ENCODE data around the gene ACTN2. TPM values are rescaled to one million over a fixed set of nuclear protein-coding genes. Genes with fewer than 3 reads are reported as not detected.

The ACTN2 gene
- polyA plus RNA-seq, 3 donors, result 0.07 TPM; not detected in 2

DNA sequence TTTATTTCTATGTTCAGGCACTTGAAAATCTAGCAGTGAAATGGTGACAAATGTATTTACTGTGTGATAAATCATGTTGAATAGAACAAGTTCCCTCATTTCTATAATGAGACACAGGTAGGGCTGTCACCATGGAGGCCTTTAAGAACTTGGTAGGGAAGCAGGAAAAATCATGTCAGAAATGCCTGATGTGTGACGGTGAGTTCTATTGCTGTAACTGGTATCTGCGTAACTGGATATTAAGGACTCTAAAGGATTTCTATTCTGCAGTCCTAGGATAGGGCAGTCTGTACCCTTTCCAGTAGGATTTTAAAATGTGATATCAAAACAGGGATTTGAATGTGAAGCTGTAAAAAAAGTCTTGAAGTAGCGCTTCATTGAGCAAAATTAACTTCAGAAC is 15.5 kb downstream of the ACTN2 start:
- no peak overlapping the region for H2AFZ ChIP-seq (ENCODE audit: insufficient read depth, low read depth, low read length, poor library complexity, severe bottlenecking)
- no peaks in the 10 kb centered on the region for H3K36me3 Mint-ChIP-seq
- H3K9ac ChIP-seq (ENCODE audit: insufficient read depth, low read length, poor library complexity, severe bottlenecking), result no peak overlapping the region
- no peak overlapping the region for H3K4me3 Mint-ChIP-seq
- no peak for DNase-seq
- no peak overlapping the region for H3K4me2 ChIP-seq (replicated peaks; ENCODE audit: extremely low read depth, low read length, poor library complexity, severe bottlenecking)
- TF ChIP-seq, protein P1, sequence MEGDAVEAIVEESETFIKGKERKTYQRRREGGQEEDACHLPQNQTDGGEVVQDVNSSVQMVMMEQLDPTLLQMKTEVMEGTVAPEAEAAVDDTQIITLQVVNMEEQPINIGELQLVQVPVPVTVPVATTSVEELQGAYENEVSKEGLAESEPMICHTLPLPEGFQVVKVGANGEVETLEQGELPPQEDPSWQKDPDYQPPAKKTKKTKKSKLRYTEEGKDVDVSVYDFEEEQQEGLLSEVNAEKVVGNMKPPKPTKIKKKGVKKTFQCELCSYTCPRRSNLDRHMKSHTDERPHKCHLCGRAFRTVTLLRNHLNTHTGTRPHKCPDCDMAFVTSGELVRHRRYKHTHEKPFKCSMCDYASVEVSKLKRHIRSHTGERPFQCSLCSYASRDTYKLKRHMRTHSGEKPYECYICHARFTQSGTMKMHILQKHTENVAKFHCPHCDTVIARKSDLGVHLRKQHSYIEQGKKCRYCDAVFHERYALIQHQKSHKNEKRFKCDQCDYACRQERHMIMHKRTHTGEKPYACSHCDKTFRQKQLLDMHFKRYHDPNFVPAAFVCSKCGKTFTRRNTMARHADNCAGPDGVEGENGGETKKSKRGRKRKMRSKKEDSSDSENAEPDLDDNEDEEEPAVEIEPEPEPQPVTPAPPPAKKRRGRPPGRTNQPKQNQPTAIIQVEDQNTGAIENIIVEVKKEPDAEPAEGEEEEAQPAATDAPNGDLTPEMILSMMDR (IDR thresholded peaks at IDR 0.05), result no peak
- peaks cover 3 to 6% of the 10 kb centered on the region in 2 donors for H3K27me3 ChIP-seq (ENCODE audit: control insufficient read depth in 2 of 2, insufficient read depth in 2 of 2, low read length in 2 of 2)
- 100% methylated on average over 1 of the region's 3 CpGs for WGBS (ENCODE audit: insufficient coverage)
- H3K36me3 ChIP-seq (replicated peaks in 1 of 2; ENCODE audit: control insufficient read depth in 1 of 2, insufficient read depth in 2 of 2, low read length in 2 of 2), result no peaks in the 10 kb centered on the region
- no peaks in the 10 kb centered on the region for H3K4me1 Mint-ChIP-seq
- intact Hi-C loops (cut with micrococcal nuclease), result no loop called here
- peaks cover 6 to 14% (median 8%) of the 10 kb centered on the region in 3 donors for H3K27me3 Mint-ChIP-seq (ENCODE audit: low read depth in 3 of 3)
- no peaks in the 10 kb centered on the region for H3K9me3 Mint-ChIP-seq
- H3K4me3 ChIP-seq (replicated peaks in 1 of 3; ENCODE audit: low read depth in 2 of 3, low read length in 3 of 3), result no peak overlapping the region
- H3K4me1 ChIP-seq (ENCODE audit: control insufficient read depth in 1 of 2, insufficient read depth in 2 of 2, low read length in 2 of 2), result no peaks in the 10 kb centered on the region
- H3K27ac ChIP-seq (ENCODE audit: low read depth in 1 of 2, low read length in 2 of 2), result no peak overlapping the region
- H3K9me3 ChIP-seq (replicated peaks in 1 of 2; ENCODE audit: control insufficient read depth in 1 of 2, insufficient read depth in 1 of 2, low read length in 2 of 2), result no peaks in the 10 kb centered on the region
- H3K27ac Mint-ChIP-seq, result no peak overlapping the region
- H4K20me1 ChIP-seq (ENCODE audit: insufficient read depth, low read length), result no peaks in the 10 kb centered on the region
- no peaks in the 10 kb centered on the region for H3K79me2 ChIP-seq (ENCODE audit: insufficient read depth, low read length)

DNA sequence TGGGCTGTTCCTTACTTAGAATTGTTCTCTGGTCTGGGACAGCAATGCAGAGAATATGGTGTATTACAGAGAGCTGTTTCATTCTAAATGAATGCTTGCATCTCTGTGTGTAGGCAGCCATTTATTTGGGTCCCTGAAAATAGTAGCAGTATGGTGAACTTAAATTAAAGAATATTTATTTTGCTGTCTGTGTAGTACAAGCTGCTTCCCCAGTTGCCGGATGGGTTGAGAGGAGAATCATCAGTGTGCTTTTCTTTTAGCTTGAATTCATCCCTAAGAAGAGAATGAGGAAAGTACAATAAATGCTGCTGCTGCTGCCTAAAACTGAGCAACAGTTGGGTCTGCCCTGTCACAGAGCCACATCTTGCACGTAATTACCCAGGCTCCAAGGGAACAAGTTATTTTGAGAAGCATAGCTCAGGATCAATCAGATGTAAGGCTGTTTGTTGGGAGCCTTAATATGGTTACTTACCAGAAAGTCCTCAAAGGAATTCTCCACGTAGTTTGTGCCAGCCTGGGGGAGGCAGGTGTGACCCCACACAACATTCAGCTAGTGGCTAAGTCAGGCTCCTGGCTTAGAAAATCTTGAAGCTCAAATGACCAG is 16.6 kb downstream of the ACTN2 start:
- Histone ChIP-seq H3K4me2 (replicated peaks; ENCODE audit: extremely low read depth, low read length, poor library complexity, severe bottlenecking) (no peak overlapping the region), H3K27me3 (ENCODE audit: control insufficient read depth in 2 of 2, insufficient read depth in 2 of 2, low read length in 2 of 2) (peaks cover 3 to 4% of the 10 kb centered on the region in 2 donors), H3K9ac (ENCODE audit: insufficient read depth, low read length, poor library complexity, severe bottlenecking) (no peak overlapping the region), H4K20me1 (ENCODE audit: insufficient read depth, low read length) (no peaks in the 10 kb centered on the region), H3K9me3 (replicated peaks in 1 of 2; ENCODE audit: control insufficient read depth in 1 of 2, insufficient read depth in 1 of 2, low read length in 2 of 2) (no peaks in the 10 kb centered on the region), H3K4me3 (replicated peaks in 1 of 3; ENCODE audit: low read depth in 2 of 3, low read length in 3 of 3) (no peak overlapping the region), H3K79me2 (ENCODE audit: insufficient read depth, low read length) (no peaks in the 10 kb centered on the region), H3K4me1 (ENCODE audit: control insufficient read depth in 1 of 2, insufficient read depth in 2 of 2, low read length in 2 of 2) (no peaks in the 10 kb centered on the region), H3K27ac (ENCODE audit: low read depth in 1 of 2, low read length in 2 of 2) (no peak overlapping the region), H3K36me3 (replicated peaks in 1 of 2; ENCODE audit: control insufficient read depth in 1 of 2, insufficient read depth in 2 of 2, low read length in 2 of 2) (no peaks in the 10 kb centered on the region), H2AFZ (ENCODE audit: insufficient read depth, low read depth, low read length, poor library complexity, severe bottlenecking) (no peak overlapping the region)
- WGBS (ENCODE audit: insufficient coverage), result 88% methylated on average over 3 of the region's 3 CpGs
- TF ChIP-seq, protein P1 (IDR thresholded peaks at IDR 0.05), result no peak
- intact Hi-C loops (cut with micrococcal nuclease), result no loop called here
- H3K27ac Mint-ChIP-seq, result no peak overlapping the region
- H3K4me1 Mint-ChIP-seq, result no peaks in the 10 kb centered on the region
- no peak for DNase-seq
- no peak overlapping the region for H3K4me3 Mint-ChIP-seq
- H3K9me3 Mint-ChIP-seq, result no peaks in the 10 kb centered on the region
- H3K27me3 Mint-ChIP-seq (ENCODE audit: low read depth in 3 of 3), result peaks cover 6 to 9% (median 8%) of the 10 kb centered on the region in 3 donors
- no peaks in the 10 kb centered on the region for H3K36me3 Mint-ChIP-seq

Data from CD14-positive monocyte (primary cell).